ENCODE data around the gene ZNF789.

ZNF789 gene

GRCh38 chr7:99433158-99433557 lies 39.5 kb upstream of the ZNF789 start:
- DNase-seq (ENCODE audit: low spot score) (no peak), ATAC-seq (ENCODE audit: low read depth) (no peak)
- Histone ChIP-seq H3K36me3 (ENCODE audit: low read depth) (peaks cover 60% of the 10 kb centered on the region), H3K9me3 (ENCODE audit: severe bottlenecking) (no peaks in the 10 kb centered on the region), H3K4me1 (ENCODE audit: insufficient read depth, poor library complexity, severe bottlenecking) (peaks cover 6% of the 10 kb centered on the region), H3K27me3 (ENCODE audit: insufficient read depth, poor library complexity, severe bottlenecking) (no peaks in the 10 kb centered on the region), H3K4me3 (ENCODE audit: severe bottlenecking) (no peak overlapping the region), H3K27ac (ENCODE audit: poor library complexity, severe bottlenecking) (no peak overlapping the region)
- no peak for TF ChIP-seq CTCF (IDR thresholded peaks at IDR 0.05; ENCODE audit: poor library complexity, severe bottlenecking)

GRCh38 chr7:99437946-99438572 lies 34.6 kb upstream of the ZNF789 start:
- DNase-seq (ENCODE audit: low spot score), result no peak
- Histone ChIP-seq H3K4me3 (ENCODE audit: severe bottlenecking) (peak overlapping the region; percentile 87), H3K27ac (ENCODE audit: poor library complexity, severe bottlenecking) (peak overlapping the region; percentile 62), H3K4me1 (ENCODE audit: insufficient read depth, poor library complexity, severe bottlenecking) (peaks cover 5% of the 10 kb centered on the region), H3K27me3 (ENCODE audit: insufficient read depth, poor library complexity, severe bottlenecking) (no peaks in the 10 kb centered on the region), H3K36me3 (ENCODE audit: low read depth) (peaks cover 44% of the 10 kb centered on the region), H3K9me3 (ENCODE audit: severe bottlenecking) (no peaks in the 10 kb centered on the region)
- no peak for TF ChIP-seq CTCF (IDR thresholded peaks at IDR 0.05; ENCODE audit: poor library complexity, severe bottlenecking)
- ATAC-seq (ENCODE audit: low read depth), result no peak

- TF ChIP-seq CTCF (IDR thresholded peaks at IDR 0.05; ENCODE audit: poor library complexity, severe bottlenecking), result no peak
- peak within 1 kb of the TSS; percentile 87 for H3K4me3 ChIP-seq (ENCODE audit: severe bottlenecking)
- peak; percentile 93 for ATAC-seq (ENCODE audit: low read depth)
- DNase-seq (ENCODE audit: low spot score), result peak; percentile 97
- no peaks in the 10 kb centered on the region for H3K9me3 ChIP-seq (ENCODE audit: severe bottlenecking)
- no peaks in the 10 kb centered on the region for H3K27me3 ChIP-seq (ENCODE audit: insufficient read depth, poor library complexity, severe bottlenecking)
- peak within 1 kb of the TSS; percentile 62 for H3K27ac ChIP-seq (ENCODE audit: poor library complexity, severe bottlenecking)
- peaks cover 45% of the 10 kb centered on the region for H3K36me3 ChIP-seq (ENCODE audit: low read depth)
- H3K4me1 ChIP-seq (ENCODE audit: insufficient read depth, poor library complexity, severe bottlenecking), result peaks cover 5% of the 10 kb centered on the region
Observed at GRCh38 chr7:99438573-99439480, 33.9 kb upstream of the ZNF789 start, which contains the start of the genes CPSF4 and PTCD1. Gene CPSF4, plus strand, starts transcription at chr7:99438943. Its CDS starts 140 bp downstream, at chr7:99439083. Gene PTCD1, minus strand, starts transcription at chr7:99438798. Its CDS starts 3,556 bp downstream, at chr7:99435242.

DNA sequence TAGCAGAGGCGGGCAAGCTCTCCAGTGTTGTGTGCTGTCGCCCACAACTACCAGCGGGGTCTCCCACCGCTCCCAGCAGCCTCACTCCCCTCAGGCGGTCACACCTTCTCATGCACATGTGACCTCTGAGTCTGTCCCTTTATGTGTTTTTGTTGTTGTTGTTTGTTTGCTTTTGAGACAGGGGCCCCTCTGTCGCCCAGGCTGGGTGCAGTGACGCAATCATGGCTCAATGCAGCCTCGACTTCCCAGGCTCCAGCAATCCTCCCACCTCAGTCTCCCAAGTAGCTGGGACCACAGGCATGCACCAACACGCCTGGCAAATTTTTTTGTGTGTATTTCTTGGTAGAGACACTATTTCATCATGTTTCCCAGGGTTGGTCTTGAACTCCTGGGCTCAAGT lies 32.5 kb upstream of the ZNF789 start:
- no peaks in the 10 kb centered on the region for H3K27me3 ChIP-seq (ENCODE audit: insufficient read depth, poor library complexity, severe bottlenecking)
- H3K4me1 ChIP-seq (ENCODE audit: insufficient read depth, poor library complexity, severe bottlenecking), result peaks cover 5% of the 10 kb centered on the region
- H3K27ac ChIP-seq (ENCODE audit: poor library complexity, severe bottlenecking), result peak overlapping the region; percentile 62
- no peak for TF ChIP-seq CTCF (IDR thresholded peaks at IDR 0.05; ENCODE audit: poor library complexity, severe bottlenecking)
- peaks cover 48% of the 10 kb centered on the region for H3K36me3 ChIP-seq (ENCODE audit: low read depth)
- peak overlapping the region; percentile 87 for H3K4me3 ChIP-seq (ENCODE audit: severe bottlenecking)
- no peak for ATAC-seq (ENCODE audit: low read depth)
- DNase-seq (ENCODE audit: low spot score), result no peak
- H3K9me3 ChIP-seq (ENCODE audit: severe bottlenecking), result no peaks in the 10 kb centered on the region
